H1 (cell line): ENCODE results near the gene CHIC1. TPM values are rescaled to one million over a fixed set of nuclear protein-coding genes. Genes with fewer than 3 reads are reported as not detected.

ENCODE experiments used
- CTCF ChIA-PET: fragments of 300-600 bp; sonication (Branson Sonifier 250); formaldehyde crosslinking; loops from one replicate; lab custom pipeline; 2021; ENCODE audit not compliant: partially characterized antibody; lab: Charles Lee
- POLR2A ChIA-PET: fragments of 300-600 bp; sonication (Branson Sonifier 250); formaldehyde crosslinking; loops from one replicate; lab custom pipeline; 2021; ENCODE audit warnings: inconsistent platforms; ENCODE audit not compliant: partially characterized antibody; lab: Charles Lee
- DNase-seq, 2 experiments: peaks; one replicate each; pipeline versions ENCODE4 v3.0.0 to v3.0.0-alpha.2; 2010 to 2022; ENCODE audit warnings: low spot score in 2 of 2, low read depth in 1 of 2, mixed read lengths in 1 of 2
- FAIRE-seq: peaks from 2 replicates; lab custom pipeline; 2011; peaks lifted over from hg19 to GRCh38; lab: Jason Lieb, UNC
- H2AFZ ChIP-seq: 2 replicates; pipeline ENCODE4 v1.8.1; 2012; ENCODE audit warnings: low read length, inconsistent platforms
- H2AK5ac ChIP-seq: 2 replicates; pipeline ENCODE4 v1.6.1; 2013; ENCODE audit warnings: low read depth, low read length
- H2BK120ac ChIP-seq: replicated peaks from 2 replicates; pipeline ENCODE3; 2013; ENCODE audit warnings: low read depth, low read length, inconsistent platforms
- H2BK12ac ChIP-seq: 2 replicates; pipeline ENCODE4 v1.6.1; 2013; ENCODE audit warnings: low read depth, low read length
- H2BK15ac ChIP-seq: 2 replicates; pipeline ENCODE4 v1.6.1; 2013; ENCODE audit warnings: low read length
- H2BK20ac ChIP-seq: 2 replicates; pipeline ENCODE4 v1.6.1; 2013; ENCODE audit warnings: low read length
- H2BK5ac ChIP-seq: 2 replicates; pipeline ENCODE4 v1.6.1; 2013; ENCODE audit warnings: low read depth, low read length
- H3K14ac ChIP-seq: 2 replicates; pipeline ENCODE4 v1.6.1; 2013; ENCODE audit warnings: inconsistent platforms; ENCODE audit not compliant: insufficient read length
- H3K18ac ChIP-seq: 2 replicates; pipeline ENCODE4 v1.6.1; 2013; ENCODE audit warnings: low read length; ENCODE audit errors: extremely low read depth
- H3K23ac ChIP-seq: 2 replicates; pipeline ENCODE4 v1.6.1; 2013; ENCODE audit warnings: inconsistent platforms; ENCODE audit not compliant: insufficient read length
- H3K23me2 ChIP-seq: 2 replicates; pipeline ENCODE4 v1.6.1; 2013; ENCODE audit warnings: low read depth, low read length
- H3K27ac ChIP-seq: 2 replicates; pipeline ENCODE4 v1.6.1; 2011; ENCODE audit warnings: low read depth, low read length, inconsistent platforms
- H3K27me3 ChIP-seq, 4 experiments: replicated peaks in 1 of 4; 1 replicate in 1 of 4; 2 replicates in 3 of 4; pipeline versions ENCODE4 v1.6.1 to v1.8.1; 2011 to 2013; ENCODE audit warnings: low read length in 3 of 4, mild to moderate bottlenecking in 3 of 4, inconsistent platforms in 2 of 4, mixed read lengths in 2 of 4, moderate library complexity in 1 of 4; ENCODE audit not compliant: control insufficient read depth in 3 of 4, insufficient read depth in 3 of 4; ENCODE audit errors: extremely low read depth in 1 of 4
- H3K36me3 ChIP-seq, 4 experiments: 2 replicates each; pipeline versions ENCODE4 v1.6.1 to v1.8.1; 2011 to 2013; ENCODE audit warnings: mild to moderate bottlenecking in 4 of 4, low read length in 3 of 4, moderate library complexity in 2 of 4, control low read depth in 1 of 4, inconsistent platforms in 1 of 4; ENCODE audit not compliant: insufficient read depth in 4 of 4, control insufficient read depth in 2 of 4
- H3K4ac ChIP-seq: replicated peaks from 2 replicates; pipeline ENCODE3; 2013; ENCODE audit warnings: low read length, low read depth, mixed read lengths, inconsistent platforms; ENCODE audit not compliant: insufficient read length
- H3K4me1 ChIP-seq, 4 experiments: replicated peaks in 1 of 4; 1 replicate in 1 of 4; 2 replicates in 3 of 4; pipeline versions ENCODE4 v1.6.1 to v1.8.1; 2011 to 2013; ENCODE audit warnings: low read length in 3 of 4, inconsistent platforms in 2 of 4, mixed read lengths in 1 of 4; ENCODE audit not compliant: insufficient read depth in 4 of 4, control insufficient read depth in 3 of 4
- H3K4me2 ChIP-seq, 2 experiments: 2 replicates each; pipeline versions ENCODE4 v1.6.1 to v1.8.1; 2011 to 2013; ENCODE audit warnings: low read depth in 2 of 2, low read length in 2 of 2, control low read depth in 1 of 2, inconsistent platforms in 1 of 2, mild to moderate bottlenecking in 1 of 2; ENCODE audit not compliant: insufficient read depth in 1 of 2
- H3K4me3 ChIP-seq, 4 experiments: fragments of 200-600, 300-600 bp in 1 of 4; sonication (generic), shearing (Covaris generic), sonication (Bioruptor Twin) in 1 of 4; 2 replicates each; pipeline versions ENCODE4 v1.5.1 to v1.8.1; 2011 to 2016; ENCODE audit warnings: low read length in 4 of 4, low read depth in 3 of 4, control low read depth in 2 of 4, inconsistent platforms in 2 of 4, mild to moderate bottlenecking in 2 of 4, mixed read lengths in 1 of 4, moderate library complexity in 1 of 4; ENCODE audit not compliant: insufficient read depth in 2 of 4; ENCODE audit errors: extremely low read depth in 1 of 4
- H3K56ac ChIP-seq: replicated peaks from 2 replicates; pipeline ENCODE3; 2013; ENCODE audit warnings: low read depth, mild to moderate bottlenecking, mixed read lengths, low read length, inconsistent platforms; ENCODE audit not compliant: insufficient read length
- H3K79me1 ChIP-seq: 2 replicates; pipeline ENCODE4 v1.6.1; 2013; ENCODE audit warnings: low read depth, low read length, control low read depth
- H3K79me2 ChIP-seq, 2 experiments: 2 replicates each; pipeline versions ENCODE4 v1.6.1 to v1.8.1; 2012 to 2013; ENCODE audit warnings: low read length in 2 of 2, mild to moderate bottlenecking in 2 of 2, inconsistent platforms in 1 of 2; ENCODE audit not compliant: insufficient read depth in 2 of 2, control insufficient read depth in 1 of 2
- H3K9ac ChIP-seq, 4 experiments: replicated peaks in 1 of 4; 1 replicate in 1 of 4; 2 replicates in 3 of 4; pipeline versions ENCODE4 v1.6.1 to v1.8.1; 2011 to 2013; ENCODE audit warnings: low read depth in 3 of 4, low read length in 3 of 4, control low read depth in 2 of 4, mild to moderate bottlenecking in 2 of 4, moderate library complexity in 2 of 4, inconsistent platforms in 1 of 4; ENCODE audit errors: extremely low read depth in 1 of 4
- H3K9me3 ChIP-seq, 2 experiments: 2 replicates each; pipeline versions ENCODE4 v1.6.1 to v1.8.1; 2012 to 2013; ENCODE audit warnings: mild to moderate bottlenecking in 2 of 2, moderate library complexity in 2 of 2, control low read depth in 1 of 2, inconsistent platforms in 1 of 2, low read depth in 1 of 2, low read length in 1 of 2, mixed read lengths in 1 of 2; ENCODE audit not compliant: insufficient read depth in 2 of 2
- H4K20me1 ChIP-seq, 2 experiments: replicated peaks in 1 of 2; 2 replicates each; pipeline versions ENCODE3 to v1.8.1; 2011 to 2013; ENCODE audit warnings: inconsistent platforms in 2 of 2, low read length in 2 of 2, mild to moderate bottlenecking in 1 of 2; ENCODE audit not compliant: insufficient read depth in 2 of 2, control insufficient read depth in 1 of 2
- H4K5ac ChIP-seq: 2 replicates; pipeline ENCODE4 v1.6.1; 2013; ENCODE audit warnings: low read length, low read depth, mixed read lengths, inconsistent platforms; ENCODE audit not compliant: insufficient read length
- H4K8ac ChIP-seq: 2 replicates; pipeline ENCODE4 v1.8.0; 2013; ENCODE audit warnings: mild to moderate bottlenecking, moderate library complexity, low read length, inconsistent platforms; ENCODE audit not compliant: insufficient read depth; ENCODE audit errors: extremely low read depth
- H4K91ac ChIP-seq: replicated peaks from 2 replicates; pipeline ENCODE3; 2013; ENCODE audit warnings: low read length, mixed read lengths, inconsistent platforms; ENCODE audit not compliant: insufficient read length
- CBX5 ChIP-seq: fragments of 300-800, 300-1000 bp; sonication (generic); IDR thresholded peaks from 2 replicates; pipeline ENCODE4 v1.7.1; 2016; ENCODE audit warnings: antibody characterized with exemption, low read length, low read depth
- EZH2 ChIP-seq: fragments of 200-600 bp; sonication (generic); IDR thresholded peaks from 2 replicates; pipeline ENCODE4 v1.7.1; 2012; ENCODE audit warnings: low read depth, mild to moderate bottlenecking, moderate library complexity, low read length, inconsistent platforms; ENCODE audit not compliant: severe bottlenecking
- NANOG ChIP-seq: IDR thresholded peaks from 2 replicates; pipeline ENCODE4 v1.6.1; 2011; ENCODE audit warnings: low read length, low read depth, mild to moderate bottlenecking, inconsistent platforms; ENCODE audit not compliant: insufficient read depth, poor library complexity, severe bottlenecking
- NRF1 ChIP-seq: IDR thresholded peaks from 2 replicates; pipeline ENCODE4 v1.6.1; 2011; ENCODE audit warnings: mild to moderate bottlenecking, low read depth, low read length, improper control_type of control experiment
- POLR2AphosphoS5 ChIP-seq: IDR thresholded peaks from 2 replicates; pipeline ENCODE4 v1.6.1; 2011; ENCODE audit warnings: low read depth, low read length
- TAF1 ChIP-seq: IDR thresholded peaks from 2 replicates; pipeline ENCODE4 v1.6.1; 2011; ENCODE audit warnings: mild to moderate bottlenecking, low read depth, low read length
- WGBS, 2 experiments: shearing (Covaris generic) in 1 of 2; methylation state at CpG; one replicate each; pipeline versions ENCODE4 v1.1.6 to v1.1.7; 2013 to 2015; ENCODE audit warnings: low lambda C conversion rate in 2 of 2, mixed read lengths in 2 of 2, inconsistent platforms in 1 of 2, low coverage in 1 of 2, missing lambda C conversion rate in 1 of 2; ENCODE audit not compliant: insufficient replicate concordance in 2 of 2, insufficient coverage in 1 of 2, insufficient read length in 1 of 2; ENCODE audit errors: extremely low coverage in 1 of 2, missing lambda C conversion rate in 1 of 2; 5-methylcytosine and 5-hydroxymethylcytosine counted together
- polyA plus RNA-seq, 7 experiments: library from polyadenylated mRNA; depleted of rRNA in 3 of 7; stranded (reverse) in 5 of 7; unstranded in 2 of 7; fragments of >200 nt in 5 of 7; fragments of 200-250 nt in 2 of 7; gene quantifications; 1 replicate in 5 of 7; 2 replicates in 1 of 7; 4 replicates in 1 of 7; pipeline versions ENCODE4 v1.2.1 to v1.2.3, GENCODE V29; 2011 to 2013; ENCODE audit warnings: missing spikeins in 2 of 7, mixed read lengths in 2 of 7
- total RNA-seq: library from RNA; stranded (reverse); fragmentation: NEBNext Ultra II Directional; extraction: Animal tissue kit (Norgen Biotek cat#: 25700); gene quantifications from 2 replicates; pipeline ENCODE4 v1.2.1, GENCODE V29; 2021
- TF ChIP-seq, protein P1 (sequence below): IDR thresholded peaks from 2 replicates; pipeline ENCODE4 v1.6.1; 2012; ENCODE audit warnings: inconsistent platforms

The CHIC1 gene
- total and polyA plus RNA-seq, 2 of the 8 experiments (the other 6 are each of a cell fraction or from before 2014, with no cell fraction given), result 3.1 to 10.1 TPM

- no peaks in the 10 kb centered on the region; a peak in 1 of 4 replicates for H3K79me2 ChIP-seq
- H3K14ac ChIP-seq, result no peak overlapping the region
- TF ChIP-seq TAF1 (no peak), NRF1 (no peak), POLR2AphosphoS5 (no peak), CBX5 (no peak), EZH2 (no peak), NANOG (no peak)
- TF ChIP-seq, protein P1, sequence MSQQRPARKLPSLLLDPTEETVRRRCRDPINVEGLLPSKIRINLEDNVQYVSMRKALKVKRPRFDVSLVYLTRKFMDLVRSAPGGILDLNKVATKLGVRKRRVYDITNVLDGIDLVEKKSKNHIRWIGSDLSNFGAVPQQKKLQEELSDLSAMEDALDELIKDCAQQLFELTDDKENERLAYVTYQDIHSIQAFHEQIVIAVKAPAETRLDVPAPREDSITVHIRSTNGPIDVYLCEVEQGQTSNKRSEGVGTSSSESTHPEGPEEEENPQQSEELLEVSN, result no peak
- no peak overlapping the region for H3K23ac ChIP-seq
- peaks cover 0 to 10% (median 0%) of the 10 kb centered on the region in 4 experiments; a peak in 1 of 8 replicates for H3K36me3 ChIP-seq
- no peak overlapping the region for H4K8ac ChIP-seq
- H3K18ac ChIP-seq, result no peak overlapping the region
- no peak overlapping the region for H3K9ac ChIP-seq
- no peaks in the 10 kb centered on the region for H3K9me3 ChIP-seq
- no peaks in the 10 kb centered on the region for H3K23me2 ChIP-seq
- no peak overlapping the region for H3K56ac ChIP-seq
- ChIA-PET POLR2A (interaction anchor here (1.1 kb wide), 1 partner anchor 14 kb away, joined by 4 read pairs; no protein-coding TSS in a partner anchor), CTCF (interaction anchor here (0.8 kb wide), 1 partner anchor 10 kb away, joined by 4 read pairs; no protein-coding TSS in a partner anchor)
- no peak overlapping the region for H3K4me3 ChIP-seq
- no peak overlapping the region for H2BK15ac ChIP-seq
- no peaks in the 10 kb centered on the region for H3K79me1 ChIP-seq
- no peak overlapping the region for H3K4me2 ChIP-seq
- H3K27ac ChIP-seq, result no peak overlapping the region
- WGBS, 2 experiments, result 78% methylated on average over 3 of the region's 3 CpGs; no CpG with 5 or more reads in 1 of the 2 experiments
- FAIRE-seq, result peak; percentile 55
- H3K4ac ChIP-seq, result no peak overlapping the region
- no peak overlapping the region for H2AK5ac ChIP-seq
- H3K27me3 ChIP-seq, result no peaks in the 10 kb centered on the region
- no peak overlapping the region for H4K5ac ChIP-seq
- no peak overlapping the region for H2AFZ ChIP-seq
- no peak overlapping the region for H2BK20ac ChIP-seq
- no peak overlapping the region for H4K91ac ChIP-seq
- no peak overlapping the region for H2BK5ac ChIP-seq
- DNase-seq, result no peak
- H2BK12ac ChIP-seq, result no peak overlapping the region
- H3K4me1 ChIP-seq, result 0 out of 7 replicates have a peak, but pooled peaks cover 0 to 6% (median 0%) of the 10 kb centered on the region in 4 experiments
- no peaks in the 10 kb centered on the region for H4K20me1 ChIP-seq
- no peak overlapping the region for H2BK120ac ChIP-seq
Measured at GRCh38 chrX:73581002-73581628, 18.1 kb downstream of the CHIC1 start.
